AG10803 (cell line): ENCODE measurements around the gene PPP2R2C.
A peak's percentile ranks its signal among the peaks of the same experiment; 100 is the strongest.

Experiments used
- DNase-seq: peaks from one replicate; pipeline ENCODE4 v3.0.0; 2010; ENCODE audit warnings: low read depth
- H3K4me3 ChIP-seq: 2 replicates; pipeline ENCODE4 v1.5.1; 2011; ENCODE audit warnings: mild to moderate bottlenecking, low read length, control low read depth
- TF ChIP-seq, protein P1 (sequence below): conservative IDR thresholded peaks from 2 replicates; pipeline ENCODE4 v1.5.1; 2011; ENCODE audit warnings: mild to moderate bottlenecking, low read length, control low read depth, inconsistent platforms

The PPP2R2C gene

DNA sequence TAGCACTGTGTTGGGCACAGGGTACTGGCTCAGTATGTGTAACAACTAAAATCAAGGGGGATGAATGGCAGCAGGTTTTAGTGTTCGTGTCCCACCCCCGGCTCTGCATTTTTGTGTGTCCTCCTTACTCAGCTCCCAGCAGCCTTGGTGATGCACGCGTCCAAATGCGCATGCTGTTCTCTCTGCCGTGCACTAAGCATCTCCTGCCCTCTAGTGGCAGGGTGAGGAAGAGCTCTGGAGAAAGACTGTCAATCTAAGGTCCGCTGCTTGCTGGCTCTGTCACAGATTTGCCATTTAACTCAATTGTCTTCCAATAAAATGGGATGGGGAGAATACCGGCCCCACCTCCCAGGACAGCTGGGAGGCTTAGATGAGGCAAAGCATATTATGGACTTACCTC lies 141.4 kb downstream of the PPP2R2C start:
- H3K4me3 ChIP-seq: no peak overlapping the region
- peak; percentile 25 for DNase-seq
- TF ChIP-seq, protein P1, sequence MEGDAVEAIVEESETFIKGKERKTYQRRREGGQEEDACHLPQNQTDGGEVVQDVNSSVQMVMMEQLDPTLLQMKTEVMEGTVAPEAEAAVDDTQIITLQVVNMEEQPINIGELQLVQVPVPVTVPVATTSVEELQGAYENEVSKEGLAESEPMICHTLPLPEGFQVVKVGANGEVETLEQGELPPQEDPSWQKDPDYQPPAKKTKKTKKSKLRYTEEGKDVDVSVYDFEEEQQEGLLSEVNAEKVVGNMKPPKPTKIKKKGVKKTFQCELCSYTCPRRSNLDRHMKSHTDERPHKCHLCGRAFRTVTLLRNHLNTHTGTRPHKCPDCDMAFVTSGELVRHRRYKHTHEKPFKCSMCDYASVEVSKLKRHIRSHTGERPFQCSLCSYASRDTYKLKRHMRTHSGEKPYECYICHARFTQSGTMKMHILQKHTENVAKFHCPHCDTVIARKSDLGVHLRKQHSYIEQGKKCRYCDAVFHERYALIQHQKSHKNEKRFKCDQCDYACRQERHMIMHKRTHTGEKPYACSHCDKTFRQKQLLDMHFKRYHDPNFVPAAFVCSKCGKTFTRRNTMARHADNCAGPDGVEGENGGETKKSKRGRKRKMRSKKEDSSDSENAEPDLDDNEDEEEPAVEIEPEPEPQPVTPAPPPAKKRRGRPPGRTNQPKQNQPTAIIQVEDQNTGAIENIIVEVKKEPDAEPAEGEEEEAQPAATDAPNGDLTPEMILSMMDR: peak; percentile 63

DNA sequence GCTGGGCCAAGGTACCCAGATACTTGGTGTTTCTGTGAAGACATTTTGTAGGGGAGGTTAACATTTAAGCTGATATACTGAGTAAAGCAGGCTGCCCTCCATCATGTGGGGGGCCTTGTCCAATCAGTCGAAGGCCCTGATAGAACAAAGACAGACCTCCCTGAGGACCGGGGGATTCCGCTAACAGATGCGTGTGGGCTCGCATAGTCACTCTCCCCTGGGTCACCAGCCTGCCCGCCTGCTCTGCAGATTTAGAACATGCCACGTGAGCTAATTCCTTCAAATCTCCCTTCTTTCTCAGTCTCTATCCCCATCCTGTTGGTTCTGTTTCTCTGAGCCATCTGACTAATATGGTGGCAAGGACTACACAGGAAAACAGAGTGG lies 142.0 kb downstream of the PPP2R2C start:
- H3K4me3 ChIP-seq: no peak overlapping the region
- TF ChIP-seq, protein P1: no peak
- no peak for DNase-seq

DNA sequence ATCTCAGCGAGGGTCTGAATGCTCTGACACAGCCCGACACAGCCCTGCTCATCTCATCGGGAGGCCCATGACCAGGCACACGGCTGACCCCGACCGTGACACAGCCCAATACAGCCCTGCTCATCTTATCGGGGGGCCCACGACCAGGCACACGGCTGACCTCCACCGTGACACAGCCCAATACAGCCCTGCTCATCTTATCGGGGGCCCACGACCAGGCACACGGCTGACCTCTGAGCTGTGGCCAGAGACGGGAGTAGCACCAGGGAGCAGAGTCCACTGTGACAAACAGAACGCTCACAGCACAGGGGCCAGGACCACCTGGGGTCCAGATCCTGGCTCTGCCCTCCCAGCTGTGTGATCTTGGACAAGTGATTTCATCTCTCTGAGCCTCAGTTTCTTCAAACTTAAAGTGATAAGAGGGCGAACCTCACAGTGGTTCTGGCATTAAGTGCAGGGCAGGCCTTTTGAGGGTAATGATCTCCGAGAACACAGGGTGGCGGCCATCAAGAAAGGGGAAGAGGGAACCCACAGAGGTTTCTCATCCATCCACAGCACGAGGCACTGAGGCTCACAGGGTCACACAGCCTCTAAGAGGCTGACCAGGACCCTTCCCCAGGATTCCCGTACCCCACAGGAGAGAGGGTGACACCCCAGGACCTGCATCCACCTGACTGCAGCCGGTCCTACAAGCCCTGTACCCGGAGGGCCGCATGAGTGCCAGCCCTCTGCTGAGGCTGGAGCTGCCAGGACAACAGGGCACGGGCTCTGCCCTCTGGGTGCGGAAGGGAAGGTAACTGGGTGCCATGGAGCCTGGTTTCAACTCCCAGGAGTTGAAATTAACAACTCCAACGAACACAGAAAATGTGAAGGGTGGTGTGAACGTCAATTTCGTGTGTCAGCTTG lies 142.7 kb downstream of the PPP2R2C start:
- DNase-seq: no peak
- H3K4me3 ChIP-seq: no peak overlapping the region
- TF ChIP-seq, protein P1: no peak

DNA sequence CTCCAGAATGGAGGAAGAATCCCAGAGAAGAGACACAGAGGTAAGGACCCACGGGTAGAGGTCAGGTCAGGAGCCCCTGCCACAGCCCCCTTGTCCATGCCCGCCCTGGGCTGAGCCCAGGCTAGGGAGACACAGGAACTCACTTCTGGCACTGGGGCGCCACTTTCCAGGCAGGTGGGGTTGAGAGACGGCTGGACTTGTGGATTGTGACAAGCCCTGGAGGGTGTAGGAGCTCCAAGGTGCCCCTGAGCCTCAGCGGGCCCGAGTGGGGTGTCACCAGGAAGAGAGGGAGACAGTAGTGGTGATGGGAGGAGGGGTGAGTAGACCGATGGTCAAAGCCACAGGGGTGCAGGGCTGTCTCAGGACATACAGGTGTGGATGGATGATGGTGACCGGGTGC lies 143.9 kb downstream of the PPP2R2C start:
- TF ChIP-seq, protein P1: no peak
- no peak overlapping the region for H3K4me3 ChIP-seq
- DNase-seq: no peak

DNA sequence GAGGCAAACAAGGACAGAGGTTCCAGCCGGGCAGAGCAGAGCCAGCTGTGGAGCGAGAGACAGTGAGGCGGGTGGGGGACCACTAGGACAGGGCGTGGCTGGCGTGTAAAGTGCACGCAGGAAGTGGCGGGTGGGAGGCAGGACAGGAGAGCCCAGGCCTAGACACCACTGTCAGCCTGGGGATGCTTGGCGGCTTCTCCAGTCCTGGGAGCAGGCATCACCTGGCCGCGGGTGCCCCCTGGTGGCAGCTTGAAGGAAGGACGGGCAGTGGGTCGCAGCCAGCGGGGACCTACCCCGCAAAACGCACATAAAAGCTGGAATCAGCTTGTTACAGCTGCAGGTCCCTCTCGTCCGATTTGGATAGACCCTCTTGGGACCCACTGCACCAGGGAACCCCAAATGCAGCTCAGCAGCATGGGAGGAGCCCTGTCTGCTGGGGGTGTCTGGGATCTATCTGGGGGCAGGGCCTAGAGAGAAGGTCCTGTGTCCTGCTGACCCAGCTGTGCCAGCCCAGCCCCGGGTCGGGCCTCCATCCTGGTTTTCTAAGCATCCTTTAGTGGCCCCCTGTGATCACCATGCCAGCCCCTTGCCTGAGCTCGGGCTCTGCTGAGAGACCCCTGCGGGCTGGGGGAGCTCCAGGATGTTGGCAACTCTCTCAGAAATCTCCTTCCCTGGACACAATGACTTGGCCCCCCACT lies 145.0 kb downstream of the PPP2R2C start:
- DNase-seq: peak; percentile 54
- H3K4me3 ChIP-seq: no peak overlapping the region
- TF ChIP-seq, protein P1: peak; percentile 83

DNA sequence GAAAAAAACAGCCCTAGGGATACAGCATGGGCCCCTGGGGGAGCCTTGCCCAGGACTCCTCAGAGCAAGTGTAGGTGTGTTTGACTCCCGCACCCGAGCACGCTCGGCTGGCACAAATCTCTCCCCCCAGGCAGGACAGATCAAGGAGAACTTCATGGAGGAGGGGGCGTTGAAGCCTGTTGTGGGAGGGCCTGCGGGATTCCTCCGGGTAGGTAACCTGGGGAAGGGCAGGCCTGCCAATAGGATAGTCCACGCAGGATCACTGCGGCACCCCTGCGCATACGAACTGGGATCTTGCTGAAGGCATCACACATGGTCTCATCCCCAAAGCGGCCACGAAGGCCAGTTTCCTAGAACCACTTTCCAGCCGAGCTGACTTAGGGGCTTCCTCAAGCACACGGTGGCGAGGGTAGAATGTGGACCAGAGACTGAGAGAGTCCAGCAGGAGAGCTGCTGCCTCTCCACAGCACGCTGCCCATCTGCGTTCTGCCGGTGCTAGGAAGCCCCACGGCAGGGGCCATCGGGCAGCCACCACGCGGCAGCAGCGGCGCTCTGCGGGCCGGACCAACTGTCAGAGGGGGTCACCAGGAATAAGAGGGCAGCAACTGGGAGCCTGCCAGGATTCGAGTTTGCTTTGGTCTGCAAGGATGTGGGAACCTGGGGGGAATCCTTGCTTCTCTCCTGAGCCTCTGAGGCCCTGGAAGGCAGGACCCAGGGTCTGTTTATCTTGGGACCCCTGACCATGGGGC lies 145.9 kb downstream of the PPP2R2C start:
- H3K4me3 ChIP-seq: no peak overlapping the region
- TF ChIP-seq, protein P1: no peak
- no peak for DNase-seq
